Activated B cell treated with CpG ODN at 0.5 μM for 24 hours (primary cell): ENCODE measurements around the gene WFIKKN1. TPM values are rescaled to one million over a fixed set of nuclear protein-coding genes. Genes with fewer than 3 reads are reported as not detected.
A peak's percentile ranks its signal among the peaks of the same experiment; 100 is the strongest.

ENCODE experiments used
- ATAC-seq: fragments of 200-7000 bp; cut with Tn5 transposase; one replicate; pipeline ENCODE4 v1.10.0; 2021; ENCODE audit warnings: low read depth, mild to moderate bottlenecking, moderate library complexity
- CTCF ChIA-PET: fragments of 350-600 bp; sonication (Branson Sonifier 250); formaldehyde crosslinking; loops from one replicate; lab custom pipeline; 2021; ENCODE audit warnings: antibody characterized with exemption; lab: Charles Lee
- POLR2A ChIA-PET: fragments of 350-600 bp; sonication (Branson Sonifier 250); formaldehyde crosslinking; loops from one replicate; lab custom pipeline; 2021; ENCODE audit warnings: antibody characterized with exemption; lab: Charles Lee
- DNase-seq: peaks from one replicate; pipeline ENCODE4 v3.0.0; 2022
- H3K27ac Mint-ChIP-seq: one replicate; pipeline ENCODE4 v1.8.0; 2020; ENCODE audit warnings: mixed read lengths
- H3K27me3 Mint-ChIP-seq: one replicate; pipeline ENCODE4 v1.8.0; 2021; ENCODE audit warnings: mixed read lengths
- H3K36me3 Mint-ChIP-seq: one replicate; pipeline ENCODE4 v1.8.0; 2021; ENCODE audit warnings: low read depth, mixed read lengths
- H3K4me1 Mint-ChIP-seq: one replicate; pipeline ENCODE4 v1.8.0; 2021; ENCODE audit warnings: mixed read lengths
- H3K4me3 Mint-ChIP-seq: one replicate; pipeline ENCODE4 v1.8.0; 2020; ENCODE audit warnings: mild to moderate bottlenecking, mixed read lengths
- H3K9me3 Mint-ChIP-seq: one replicate; pipeline ENCODE4 v1.8.0; 2020; ENCODE audit warnings: mixed read lengths
- intact Hi-C: fragments of 100-400 bp; cut with micrococcal nuclease; formaldehyde crosslinking; loops from one replicate; pipeline ENCODE4 v1.15.1; 2024
- total RNA-seq: library from RNA; stranded (reverse); gene quantifications from 2 replicates; pipeline ENCODE4 v1.2.3, GENCODE V29; 2022
- TF ChIP-seq, protein P1 (sequence below): fragments of 200-600 bp; IDR thresholded peaks from one replicate; pipeline ENCODE4 v1.8.0; 2022; ENCODE audit warnings: antibody characterized with exemption, mild to moderate bottlenecking

Gene WFIKKN1
- total RNA-seq, 1 donor from 2014 or later: 0.47 TPM

DNA sequence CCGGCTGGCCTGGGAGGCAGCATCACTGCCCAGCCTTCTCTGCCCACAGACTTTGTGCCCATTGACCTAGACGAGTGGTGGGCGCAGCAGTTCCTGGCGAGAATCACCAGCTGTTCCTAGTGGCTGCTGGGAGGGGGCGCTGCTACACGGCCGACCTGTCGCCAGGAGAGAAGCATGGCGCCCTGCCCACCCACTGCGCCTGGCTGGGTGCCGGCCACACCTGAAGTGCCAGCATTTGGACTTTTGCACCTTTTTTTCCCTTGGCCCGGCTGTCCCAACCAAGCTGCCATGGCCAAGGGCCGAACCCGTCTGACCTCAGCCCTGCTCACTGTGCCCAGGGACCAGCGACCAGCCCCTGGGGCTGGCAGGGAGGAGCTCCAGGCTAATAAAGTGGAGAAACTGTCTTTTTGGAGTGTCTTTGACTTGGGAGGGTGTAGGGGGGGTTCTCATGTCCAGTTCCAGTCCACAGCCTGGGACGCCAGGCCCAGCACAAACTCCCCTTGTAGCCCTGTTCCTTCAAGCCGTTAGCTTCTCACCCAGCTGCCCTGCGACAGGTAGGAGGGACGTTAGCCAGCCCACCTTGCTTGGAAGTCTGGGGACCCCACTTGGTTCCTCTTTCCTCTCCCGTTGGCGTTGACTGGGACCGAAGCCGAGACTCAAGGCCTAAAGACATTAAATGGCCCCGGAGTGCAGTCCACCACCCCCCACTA is 17.4 kb downstream of the WFIKKN1 start:
- H3K4me3 Mint-ChIP-seq: peak overlapping the region; percentile 84
- H3K4me1 Mint-ChIP-seq: peaks cover 25% of the 10 kb centered on the region
- peak overlapping the region; percentile 85 for H3K27ac Mint-ChIP-seq
- no peaks in the 10 kb centered on the region for H3K9me3 Mint-ChIP-seq
- TF ChIP-seq, protein P1, sequence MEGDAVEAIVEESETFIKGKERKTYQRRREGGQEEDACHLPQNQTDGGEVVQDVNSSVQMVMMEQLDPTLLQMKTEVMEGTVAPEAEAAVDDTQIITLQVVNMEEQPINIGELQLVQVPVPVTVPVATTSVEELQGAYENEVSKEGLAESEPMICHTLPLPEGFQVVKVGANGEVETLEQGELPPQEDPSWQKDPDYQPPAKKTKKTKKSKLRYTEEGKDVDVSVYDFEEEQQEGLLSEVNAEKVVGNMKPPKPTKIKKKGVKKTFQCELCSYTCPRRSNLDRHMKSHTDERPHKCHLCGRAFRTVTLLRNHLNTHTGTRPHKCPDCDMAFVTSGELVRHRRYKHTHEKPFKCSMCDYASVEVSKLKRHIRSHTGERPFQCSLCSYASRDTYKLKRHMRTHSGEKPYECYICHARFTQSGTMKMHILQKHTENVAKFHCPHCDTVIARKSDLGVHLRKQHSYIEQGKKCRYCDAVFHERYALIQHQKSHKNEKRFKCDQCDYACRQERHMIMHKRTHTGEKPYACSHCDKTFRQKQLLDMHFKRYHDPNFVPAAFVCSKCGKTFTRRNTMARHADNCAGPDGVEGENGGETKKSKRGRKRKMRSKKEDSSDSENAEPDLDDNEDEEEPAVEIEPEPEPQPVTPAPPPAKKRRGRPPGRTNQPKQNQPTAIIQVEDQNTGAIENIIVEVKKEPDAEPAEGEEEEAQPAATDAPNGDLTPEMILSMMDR: no peak
- CTCF ChIA-PET: interaction anchor here (0.6 to 1.2 kb wide), 2 partner anchors 8 to 55 kb away, joined by 3 to 4 read pairs; no protein-coding TSS in a partner anchor
- DNase-seq: no peak
- peak; percentile 13 for ATAC-seq
- intact Hi-C loops: loop anchor here (2.0 kb wide), 1 partner anchor 21 kb away; the partner anchor contains the start of gene RHOT2
- no peaks in the 10 kb centered on the region for H3K27me3 Mint-ChIP-seq
- no peaks in the 10 kb centered on the region for H3K36me3 Mint-ChIP-seq
- POLR2A ChIA-PET: interaction anchor here (0.5 to 4.0 kb wide), 3 partner anchors 12 to 261 kb away, joined by 5 to 13 read pairs (median 10); partner anchors contain the start of genes METTL26 and STUB1

DNA sequence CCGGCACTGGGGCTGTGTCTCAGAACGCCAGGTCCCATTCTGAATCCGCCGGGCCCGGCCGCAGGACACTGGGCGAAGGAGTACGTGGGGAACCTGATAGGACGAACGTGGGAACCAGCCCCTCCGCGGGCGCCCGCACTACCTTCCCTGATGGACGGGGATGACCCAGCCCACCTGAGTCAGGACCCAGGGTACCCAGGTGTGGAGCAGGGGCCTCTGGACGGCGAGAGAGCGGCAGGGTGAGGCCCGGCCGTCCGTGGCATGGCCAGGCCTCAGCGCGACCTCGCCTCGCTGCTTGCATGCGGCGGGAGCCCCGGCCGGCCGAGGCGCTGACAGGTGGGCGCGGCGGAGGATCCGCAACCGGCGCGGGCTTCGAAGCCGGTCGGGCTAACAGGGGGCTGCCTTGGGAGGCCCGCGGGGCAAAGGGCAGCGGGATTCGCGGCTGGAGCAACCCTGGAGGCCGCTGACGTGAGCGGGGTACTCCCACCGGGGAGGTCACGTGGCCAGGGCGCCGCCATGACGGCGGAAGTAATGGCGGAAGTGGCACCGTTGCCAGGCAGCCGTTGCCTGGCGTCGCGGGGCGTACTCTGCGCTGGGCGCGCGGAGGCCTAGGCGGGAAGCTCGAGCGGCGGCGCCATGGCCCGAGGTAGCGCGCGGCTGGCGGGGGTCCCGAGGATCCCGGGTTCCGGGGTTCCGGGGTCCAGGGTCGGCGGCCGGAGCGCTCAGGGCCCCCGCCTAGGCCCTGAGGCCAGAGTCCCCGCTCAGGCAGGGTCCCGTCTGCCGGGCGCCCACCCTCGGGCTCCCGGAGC is 18.2 kb downstream of the WFIKKN1 start, which contains the start of gene WDR90:
TSS of gene WDR90 (plus strand) at position 585 of the 809 bp plus-strand sequence. CDS start at position 637, 52 bp downstream.
- ChIA-PET POLR2A (interaction anchor here (0.6 to 4.0 kb wide), 7 partner anchors 10 to 61 kb away, joined by 3 to 13 read pairs (median 4); partner anchors contain the start of genes METTL26 and STUB1), CTCF (interaction anchor here (1.2 kb wide), 1 partner anchor 56 kb away, joined by 4 read pairs; no protein-coding TSS in a partner anchor)
- intact Hi-C loops: loop anchor here (1.0 to 2.0 kb wide), 4 partner anchors 11 to 35 kb away; partner anchors contain the start of genes JMJD8, METTL26 and RHOT2
- no peaks in the 10 kb centered on the region for H3K36me3 Mint-ChIP-seq
- DNase-seq: peak; percentile 93
- peak within 1 kb of the TSS; percentile 84 for H3K4me3 Mint-ChIP-seq
- ATAC-seq: peak; percentile 85
- H3K27me3 Mint-ChIP-seq: no peaks in the 10 kb centered on the region
- TF ChIP-seq, protein P1: no peak
- peaks cover 22% of the 10 kb centered on the region for H3K4me1 Mint-ChIP-seq
- H3K9me3 Mint-ChIP-seq: no peaks in the 10 kb centered on the region
- H3K27ac Mint-ChIP-seq: peak within 1 kb of the TSS; percentile 85

- Mint-ChIP-seq H3K27me3 (no peaks in the 10 kb centered on the region), H3K9me3 (no peaks in the 10 kb centered on the region), H3K4me3 (peak overlapping the region; percentile 66), H3K36me3 (no peaks in the 10 kb centered on the region), H3K4me1 (peaks cover 20% of the 10 kb centered on the region), H3K27ac (no peak overlapping the region)
- ATAC-seq: peak; percentile 6
- CTCF ChIA-PET: no interaction called here
- TF ChIP-seq, protein P1: no peak
- intact Hi-C loops: loop anchor here (1.0 to 2.0 kb wide), 4 partner anchors 11 to 35 kb away; partner anchors contain the start of genes JMJD8, METTL26 and RHOT2
- DNase-seq: no peak
- POLR2A ChIA-PET: interaction anchor here (0.6 to 4.0 kb wide), 7 partner anchors 10 to 1610 kb away, joined by 3 to 13 read pairs (median 4); partner anchors contain the start of gene STUB1
Measured at GRCh38 chr16:649631-650030, 18.8 kb downstream of the WFIKKN1 start.

- Mint-ChIP-seq H3K27ac (no peak overlapping the region), H3K4me1 (peaks cover 16% of the 10 kb centered on the region), H3K27me3 (no peaks in the 10 kb centered on the region), H3K36me3 (no peaks in the 10 kb centered on the region), H3K9me3 (no peaks in the 10 kb centered on the region), H3K4me3 (no peak overlapping the region)
- POLR2A ChIA-PET: no interaction called here
- intact Hi-C loops: no loop called here
- CTCF ChIA-PET: no interaction called here
- TF ChIP-seq, protein P1: no peak
- ATAC-seq (no peak), DNase-seq (no peak)
Measured at GRCh38 chr16:651844-652243, 21.1 kb downstream of the WFIKKN1 start.
